Activated T-helper 2 cell treated with anti-CD3 and anti-CD28 coated beads, Interferon-gamma antibody, Interleukin-2, Interleukin-4, amounts not matched to agents 10 μg/mL and 5 μg/mL and 100 μg/mL, durations not matched to agents 14 hours and 24 hours and 36 hours (primary cell): ENCODE data around the gene SLC18A3. TPM values are rescaled to one million over a fixed set of nuclear protein-coding genes. Genes with fewer than 3 reads are reported as not detected.

Experiments
- DNase-seq: peaks from one replicate; pipeline ENCODE4 v3.0.0; 2021; ENCODE audit warnings: low spot score
- H3K27ac Mint-ChIP-seq: one replicate; pipeline ENCODE4 v1.8.0; 2021; ENCODE audit warnings: mixed read lengths
- H3K27me3 Mint-ChIP-seq: one replicate; pipeline ENCODE4 v1.8.0; 2021; ENCODE audit warnings: low read depth, mixed read lengths
- H3K36me3 Mint-ChIP-seq: one replicate; pipeline ENCODE4 v1.8.0; 2021; ENCODE audit warnings: low read depth, mixed read lengths
- H3K4me1 Mint-ChIP-seq: one replicate; pipeline ENCODE4 v1.8.0; 2021; ENCODE audit warnings: low read depth, mixed read lengths
- H3K4me3 Mint-ChIP-seq: one replicate; pipeline ENCODE4 v1.8.0; 2021; ENCODE audit warnings: low read depth, mild to moderate bottlenecking, moderate library complexity, mixed read lengths
- H3K9me3 Mint-ChIP-seq: one replicate; pipeline ENCODE4 v1.8.0; 2021; ENCODE audit warnings: mixed read lengths
- intact Hi-C: fragments of 100-400 bp; cut with micrococcal nuclease; formaldehyde crosslinking; loops from one replicate; pipeline ENCODE4 v1.15.1; 2023
- total RNA-seq: library from RNA; stranded (reverse); gene quantifications from 2 replicates; pipeline ENCODE4 v1.2.3, GENCODE V29; 2022

SLC18A3 gene
- total RNA-seq, 1 donor from 2014 or later: 0.32 TPM

DNA sequence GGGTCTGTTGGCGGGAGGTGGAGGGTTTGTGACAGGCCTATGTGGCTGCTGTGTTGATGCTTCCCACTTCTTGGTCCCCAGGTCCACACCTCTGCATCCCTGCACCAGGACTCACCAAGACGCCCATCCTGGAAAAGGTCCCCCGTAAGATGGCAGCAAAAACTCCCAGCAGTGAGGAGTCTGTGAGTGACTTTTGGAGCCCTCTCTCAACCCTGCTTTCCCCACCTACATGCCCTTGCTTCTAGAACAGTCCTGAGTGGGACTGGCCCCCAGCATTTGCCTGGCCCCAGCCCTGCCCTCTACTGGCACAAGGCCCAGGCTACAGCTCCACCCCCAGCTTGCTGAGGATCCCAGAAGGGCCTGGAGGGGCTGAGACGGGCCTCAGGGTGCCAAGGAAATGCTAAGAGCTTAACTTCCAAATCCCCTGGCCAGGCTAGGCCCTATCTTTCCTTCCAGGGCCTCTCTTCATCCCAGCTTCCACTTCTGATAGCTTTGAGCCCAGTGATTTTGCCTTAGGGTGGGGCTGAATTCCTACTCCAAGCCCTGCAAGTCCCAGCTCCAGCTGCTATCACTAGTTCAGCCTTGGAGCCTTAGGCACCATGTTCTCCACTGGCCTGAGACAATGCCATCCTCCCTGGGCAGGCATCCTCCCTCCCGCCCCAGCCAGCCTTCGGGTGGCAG is 6.5 kb downstream of the SLC18A3 start:
- Mint-ChIP-seq H3K4me1 (peaks cover 9% of the 10 kb centered on the region), H3K27ac (no peak overlapping the region), H3K27me3 (peaks cover 57% of the 10 kb centered on the region), H3K9me3 (no peaks in the 10 kb centered on the region), H3K4me3 (no peak overlapping the region), H3K36me3 (no peaks in the 10 kb centered on the region)
- no peak for DNase-seq
- intact Hi-C loops: no loop called here

DNA sequence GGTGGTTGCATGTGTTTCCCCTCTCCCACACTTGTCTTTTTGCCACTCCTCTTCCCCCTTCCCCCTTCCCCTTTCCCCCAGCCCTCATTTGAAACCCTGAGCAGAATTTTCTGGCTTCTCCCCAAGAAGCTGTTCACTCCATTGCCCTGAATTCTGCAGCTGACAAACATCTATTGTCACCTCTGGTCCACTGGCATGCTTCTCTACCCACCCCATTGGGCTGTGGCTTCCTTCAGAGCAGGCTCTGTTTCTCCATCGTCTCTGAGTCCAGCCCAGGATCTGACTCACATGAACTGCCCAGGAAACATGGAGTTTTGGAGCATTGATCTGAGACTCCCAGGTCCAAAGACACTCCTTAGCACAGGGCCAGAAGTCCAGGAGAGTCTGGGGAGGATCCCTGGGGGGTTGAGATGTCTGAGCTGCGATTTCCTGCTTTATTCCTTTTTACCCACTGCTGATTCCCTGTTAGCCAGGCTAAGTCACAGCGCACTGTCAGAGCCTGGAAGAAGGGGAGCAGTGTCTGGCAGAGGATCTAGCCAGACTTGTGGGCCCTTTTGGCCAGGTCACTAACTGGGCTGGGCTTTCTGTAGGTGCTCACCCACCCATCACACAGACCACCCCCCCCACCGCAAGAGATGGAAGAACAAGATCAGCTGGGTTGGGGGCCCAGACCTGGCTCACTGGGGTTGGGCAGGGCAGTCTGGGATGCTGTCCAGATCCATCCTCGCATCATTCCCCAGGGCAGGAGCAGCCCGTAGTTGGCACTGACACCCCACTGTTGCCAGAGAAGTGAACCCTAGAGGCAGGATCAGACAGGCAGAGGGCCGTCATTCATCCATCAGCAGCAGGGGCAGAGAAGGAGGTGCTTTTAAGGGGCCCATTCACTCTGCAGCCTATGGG is 7.3 kb downstream of the SLC18A3 start:
- no peak for DNase-seq
- Mint-ChIP-seq H3K4me1 (peaks cover 4% of the 10 kb centered on the region), H3K27me3 (peaks cover 49% of the 10 kb centered on the region), H3K9me3 (no peaks in the 10 kb centered on the region), H3K27ac (no peak overlapping the region), H3K36me3 (no peaks in the 10 kb centered on the region), H3K4me3 (no peak overlapping the region)
- intact Hi-C loops: no loop called here

DNA sequence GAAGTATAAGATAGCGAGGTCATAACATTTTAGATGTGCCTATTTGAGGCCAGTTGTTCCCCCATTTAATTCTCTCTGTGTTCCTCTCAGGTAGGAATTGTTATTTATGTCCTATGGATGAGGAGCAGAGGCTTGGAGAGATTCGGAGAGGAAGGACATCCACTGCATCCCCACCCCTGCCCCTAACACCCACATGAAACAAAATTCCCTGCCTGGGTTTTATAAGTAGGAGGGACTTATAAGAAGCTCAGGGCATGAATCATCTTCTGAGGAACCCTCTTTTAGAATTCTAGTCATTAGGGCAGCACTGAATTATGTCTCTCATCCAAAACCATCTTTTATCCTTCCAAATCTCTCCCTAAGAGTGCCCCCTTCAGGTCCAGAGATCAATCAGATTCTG is 8.7 kb downstream of the SLC18A3 start:
- Mint-ChIP-seq H3K27ac (no peak overlapping the region), H3K4me3 (no peak overlapping the region), H3K27me3 (peaks cover 37% of the 10 kb centered on the region), H3K36me3 (no peaks in the 10 kb centered on the region), H3K4me1 (no peaks in the 10 kb centered on the region), H3K9me3 (no peaks in the 10 kb centered on the region)
- intact Hi-C loops: no loop called here
- no peak for DNase-seq

GRCh38 chr10:49619613-49620012 is 9.5 kb downstream of the SLC18A3 start:
- DNase-seq: no peak
- H3K27ac Mint-ChIP-seq: no peak overlapping the region
- no peak overlapping the region for H3K4me3 Mint-ChIP-seq
- H3K9me3 Mint-ChIP-seq: no peaks in the 10 kb centered on the region
- peaks cover 34% of the 10 kb centered on the region for H3K27me3 Mint-ChIP-seq
- H3K36me3 Mint-ChIP-seq: no peaks in the 10 kb centered on the region
- H3K4me1 Mint-ChIP-seq: no peaks in the 10 kb centered on the region
- intact Hi-C loops: no loop called here

DNA sequence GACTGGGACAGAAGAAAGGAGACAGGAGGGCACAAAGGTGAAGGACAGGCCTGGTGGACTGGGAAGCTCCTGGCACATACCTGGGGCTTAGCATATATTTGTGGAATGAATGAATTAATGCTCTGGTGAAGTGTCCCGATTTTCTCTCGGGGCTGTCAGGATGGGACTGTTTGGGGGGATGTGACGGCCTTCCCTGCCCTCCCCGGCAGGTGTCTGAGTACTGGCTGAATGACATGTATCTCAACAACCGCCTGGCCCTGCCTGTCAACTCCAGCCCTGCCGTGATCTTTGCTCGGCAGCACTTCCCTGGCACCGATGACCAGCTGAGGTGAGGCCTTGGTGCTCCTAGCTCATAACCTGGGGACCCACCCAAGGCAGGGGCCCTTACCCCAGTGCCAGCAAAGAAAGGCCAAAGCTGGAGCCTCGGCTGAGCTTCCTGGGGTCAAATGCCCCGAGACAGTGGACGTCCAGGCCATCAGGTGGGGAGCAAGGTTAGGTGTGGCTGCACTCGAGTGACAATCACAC is 10.2 kb downstream of the SLC18A3 start:
- Mint-ChIP-seq H3K9me3 (no peaks in the 10 kb centered on the region), H3K4me1 (no peaks in the 10 kb centered on the region), H3K4me3 (no peak overlapping the region), H3K27ac (no peak overlapping the region), H3K36me3 (no peaks in the 10 kb centered on the region), H3K27me3 (peaks cover 29% of the 10 kb centered on the region)
- intact Hi-C loops: no loop called here
- no peak for DNase-seq

DNA sequence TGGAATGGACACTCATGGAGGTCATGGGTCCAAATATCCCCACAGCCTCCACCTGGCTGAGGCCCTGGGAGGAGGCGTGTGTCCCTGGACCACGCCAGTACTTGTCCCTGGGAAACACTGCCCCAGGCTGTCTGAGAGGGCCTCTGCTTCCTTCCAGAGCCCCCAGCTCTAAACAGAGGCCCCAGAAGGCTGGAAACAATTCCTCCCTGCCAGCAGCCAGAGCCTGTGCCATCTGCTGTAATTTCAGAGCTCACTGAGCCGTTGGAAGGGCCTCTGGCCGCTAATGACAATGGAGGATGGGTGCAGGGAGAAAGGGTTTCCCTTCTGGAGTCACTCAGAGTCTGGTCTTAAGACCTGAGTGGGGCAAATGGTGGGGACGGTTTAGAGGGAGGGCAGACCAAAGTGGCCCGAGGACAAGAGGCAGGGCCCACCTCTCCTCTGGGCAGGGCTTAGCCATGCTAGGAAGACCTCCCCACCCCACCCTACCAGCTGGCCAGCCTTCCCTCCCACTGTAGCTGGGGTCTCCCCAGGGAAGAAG is 10.8 kb downstream of the SLC18A3 start:
- H3K27me3 Mint-ChIP-seq: peaks cover 23% of the 10 kb centered on the region
- H3K9me3 Mint-ChIP-seq: no peaks in the 10 kb centered on the region
- intact Hi-C loops: no loop called here
- H3K36me3 Mint-ChIP-seq: no peaks in the 10 kb centered on the region
- H3K4me3 Mint-ChIP-seq: no peak overlapping the region
- H3K27ac Mint-ChIP-seq: no peak overlapping the region
- H3K4me1 Mint-ChIP-seq: no peaks in the 10 kb centered on the region
- DNase-seq: no peak

DNA sequence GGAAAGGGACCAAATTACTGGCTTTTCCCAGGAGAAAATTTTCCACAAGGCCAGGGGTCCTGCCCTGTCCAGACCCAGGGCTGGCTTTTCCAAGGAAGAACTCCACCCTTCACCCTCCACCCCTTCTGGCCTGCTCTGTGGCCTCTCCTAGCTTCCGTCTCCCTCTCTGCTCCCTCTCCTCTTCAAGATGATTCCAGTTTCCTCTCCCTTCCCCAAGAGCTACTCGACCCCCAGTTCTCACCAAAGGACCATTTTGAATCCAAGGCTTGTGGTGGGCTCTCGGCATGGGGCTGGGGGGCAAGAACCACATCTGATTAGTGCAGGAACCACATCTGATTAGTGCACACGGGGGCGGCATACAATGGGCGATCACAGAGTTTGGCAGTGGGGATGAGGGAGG is 11.5 kb downstream of the SLC18A3 start:
- H3K27ac Mint-ChIP-seq: no peak overlapping the region
- H3K36me3 Mint-ChIP-seq: no peaks in the 10 kb centered on the region
- H3K9me3 Mint-ChIP-seq: no peaks in the 10 kb centered on the region
- intact Hi-C loops: no loop called here
- H3K4me1 Mint-ChIP-seq: no peaks in the 10 kb centered on the region
- peaks cover 23% of the 10 kb centered on the region for H3K27me3 Mint-ChIP-seq
- no peak for DNase-seq
- no peak overlapping the region for H3K4me3 Mint-ChIP-seq

DNA sequence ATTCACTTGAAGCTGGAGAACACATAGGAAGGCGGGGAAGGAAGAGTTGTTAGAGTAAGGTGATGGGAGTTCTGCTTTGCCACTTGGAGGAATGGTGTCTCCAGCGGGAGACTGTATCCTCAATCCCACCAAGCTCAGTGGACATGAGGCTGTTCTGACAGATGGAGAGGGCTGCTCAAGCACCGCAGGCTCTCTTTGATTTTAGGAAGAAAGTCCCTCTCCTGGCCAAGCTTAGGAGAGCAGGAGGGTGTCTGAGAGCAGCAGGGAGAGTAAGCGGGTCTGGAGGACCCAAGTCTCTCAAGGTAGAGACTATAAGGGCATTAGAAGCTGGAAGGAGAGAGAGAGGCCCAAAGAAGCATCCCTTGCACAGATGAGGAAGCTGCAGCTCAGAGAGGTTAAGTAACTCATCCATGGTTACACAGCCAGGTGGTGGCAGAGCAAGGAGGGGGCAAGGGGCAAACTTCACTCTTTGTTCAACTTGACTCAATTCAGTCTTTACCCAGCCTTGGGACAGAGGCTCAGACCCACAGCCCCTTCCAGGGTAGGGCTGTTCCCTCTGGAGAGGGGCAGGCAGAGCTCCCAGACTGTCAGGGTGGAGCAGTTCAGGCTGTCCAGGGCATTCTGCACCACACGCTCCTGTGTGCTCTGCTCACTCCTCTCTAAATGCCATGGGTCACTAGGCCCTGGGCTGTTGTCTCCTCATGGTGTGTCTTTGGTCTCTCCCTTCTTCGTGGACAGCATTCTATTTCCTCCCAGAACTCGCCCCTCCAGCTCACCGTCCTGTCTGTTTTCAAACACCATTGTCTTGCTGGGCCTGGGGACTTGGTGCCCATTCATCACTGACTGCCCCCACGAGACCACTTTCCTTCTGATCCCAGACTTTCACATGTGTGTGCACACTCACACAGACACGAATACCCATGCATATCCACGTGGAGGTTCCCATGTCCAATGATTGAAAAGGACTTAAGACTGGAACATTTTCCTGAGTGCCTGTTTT is 12.6 kb downstream of the SLC18A3 start:
- H3K36me3 Mint-ChIP-seq: no peaks in the 10 kb centered on the region
- H3K27me3 Mint-ChIP-seq: peaks cover 14% of the 10 kb centered on the region
- no peak overlapping the region for H3K4me3 Mint-ChIP-seq
- intact Hi-C loops: no loop called here
- H3K4me1 Mint-ChIP-seq: no peaks in the 10 kb centered on the region
- no peak for DNase-seq
- H3K9me3 Mint-ChIP-seq: no peaks in the 10 kb centered on the region
- H3K27ac Mint-ChIP-seq: no peak overlapping the region

GRCh38 chr10:49624629-49625028 is 14.5 kb downstream of the SLC18A3 start:
- peaks cover 7% of the 10 kb centered on the region for H3K27me3 Mint-ChIP-seq
- H3K4me1 Mint-ChIP-seq: no peaks in the 10 kb centered on the region
- H3K4me3 Mint-ChIP-seq: no peak overlapping the region
- H3K36me3 Mint-ChIP-seq: no peaks in the 10 kb centered on the region
- DNase-seq: no peak
- intact Hi-C loops: no loop called here
- no peak overlapping the region for H3K27ac Mint-ChIP-seq
- no peaks in the 10 kb centered on the region for H3K9me3 Mint-ChIP-seq

- Mint-ChIP-seq H3K9me3 (no peaks in the 10 kb centered on the region), H3K4me3 (no peak overlapping the region), H3K4me1 (no peaks in the 10 kb centered on the region), H3K36me3 (no peaks in the 10 kb centered on the region), H3K27ac (no peak overlapping the region), H3K27me3 (peaks cover 4% of the 10 kb centered on the region)
- intact Hi-C loops: no loop called here
- no peak for DNase-seq
These were observed 15.3 kb downstream of the SLC18A3 start for GRCh38 chr10:49625411-49625810.

DNA sequence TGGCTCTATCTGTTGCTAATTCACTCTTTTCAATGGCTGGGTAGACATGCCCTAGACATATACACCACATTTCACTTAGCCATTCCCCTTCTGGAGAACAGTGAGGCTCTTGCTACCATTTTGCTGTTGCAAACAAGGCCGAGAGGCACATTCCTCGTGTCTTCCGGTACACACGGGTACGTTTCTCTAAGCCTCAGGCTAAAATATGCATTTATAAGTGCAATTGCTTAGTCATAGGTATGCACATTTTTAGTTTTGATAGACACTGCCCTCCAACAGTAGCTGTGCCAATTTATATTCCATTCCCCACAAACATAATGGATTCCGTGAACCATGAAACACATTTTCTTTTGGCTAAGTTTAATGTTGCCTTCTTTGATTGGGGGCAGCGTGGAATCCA is 16.9 kb downstream of the SLC18A3 start:
- Mint-ChIP-seq H3K27me3 (peaks cover 4% of the 10 kb centered on the region), H3K9me3 (no peaks in the 10 kb centered on the region), H3K4me3 (no peak overlapping the region), H3K4me1 (no peaks in the 10 kb centered on the region), H3K36me3 (no peaks in the 10 kb centered on the region), H3K27ac (no peak overlapping the region)
- no peak for DNase-seq
- intact Hi-C loops: no loop called here

DNA sequence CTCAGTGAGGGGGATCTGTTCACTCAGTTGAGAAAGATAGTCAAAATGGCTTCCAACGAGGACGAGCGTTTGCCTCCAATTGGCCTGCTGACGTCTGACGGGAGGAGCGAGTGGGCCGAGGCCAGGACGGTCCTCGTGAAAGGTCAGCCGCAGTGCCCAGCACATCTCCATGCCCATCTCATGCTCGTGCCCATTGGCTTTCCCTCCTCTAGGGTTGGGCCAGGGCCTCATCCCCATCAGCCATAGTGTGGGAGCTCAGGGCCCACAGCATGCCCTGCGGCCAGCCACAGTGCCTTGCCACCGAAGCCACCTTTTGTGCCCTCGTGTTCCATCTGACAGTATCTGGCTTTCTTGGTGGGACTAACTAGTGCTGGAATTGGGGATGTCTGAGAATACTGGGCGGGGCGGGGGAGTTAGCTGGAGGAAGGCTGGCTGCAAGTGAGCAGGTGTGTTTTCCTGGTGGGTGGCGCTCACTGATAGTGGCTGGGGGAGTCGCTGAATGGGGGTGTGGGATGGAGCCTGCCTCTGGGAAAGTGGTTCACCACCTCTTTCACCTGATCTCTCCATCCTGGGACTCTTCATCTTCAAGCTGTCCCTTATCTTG is 17.6 kb downstream of the SLC18A3 start:
- Mint-ChIP-seq H3K27ac (no peak overlapping the region), H3K4me3 (no peak overlapping the region), H3K4me1 (no peaks in the 10 kb centered on the region), H3K36me3 (no peaks in the 10 kb centered on the region), H3K9me3 (no peaks in the 10 kb centered on the region), H3K27me3 (peaks cover 4% of the 10 kb centered on the region)
- intact Hi-C loops: no loop called here
- DNase-seq: no peak
